ENCODE measurements around the gene GNG11. TPM values are rescaled to one million over a fixed set of nuclear protein-coding genes. Genes with fewer than 3 reads are reported as not detected.

GNG11 gene
- total RNA-seq, 6 experiments from 2014 or later, result 26.0 to 31.4 (median 28.1) TPM

DNA sequence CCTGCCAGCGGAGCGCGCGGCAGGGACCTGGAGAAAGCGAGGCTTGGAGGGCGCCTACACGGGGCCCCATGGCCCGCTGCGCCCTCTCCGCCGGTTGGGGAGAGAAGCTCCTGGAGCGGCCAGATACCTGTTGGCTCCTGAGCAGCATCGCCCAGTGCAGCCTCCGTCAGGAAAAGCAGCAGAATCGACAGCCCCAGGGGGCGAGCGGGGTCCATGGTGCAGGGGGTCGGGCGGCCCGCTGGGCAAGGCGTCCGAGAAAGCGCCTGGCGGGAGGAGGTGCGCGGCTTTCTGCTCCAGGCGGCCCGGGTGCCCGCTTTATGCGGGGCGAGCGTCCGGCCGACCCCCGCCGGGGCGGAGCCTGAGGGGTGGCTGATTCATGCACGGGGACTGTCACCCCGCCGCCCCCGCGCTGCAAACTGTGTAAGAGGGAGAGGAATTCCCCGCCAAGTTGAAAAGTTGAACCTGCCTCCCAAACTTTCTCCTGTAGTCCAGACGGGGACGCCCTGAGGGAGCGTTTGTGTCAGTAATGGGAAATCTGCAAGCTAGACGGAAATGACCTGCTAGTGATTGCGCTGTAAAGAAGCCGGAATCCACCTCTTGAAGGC lies 31.0 kb upstream of the GNG11 start, which contains the start of gene TFPI2:
TFPI2 (minus strand) TSS at position 290 of the 605 bp plus-strand sequence; CDS start at position 215, 75 bp downstream.
- peak within 1 kb of the TSS; percentile 93 for H3K4me3 Mint-ChIP-seq
- DNase-seq, result peak; percentile 23
- H3K27me3 Mint-ChIP-seq (ENCODE audit: insufficient read depth), result peaks cover 7% of the 10 kb centered on the region
- H3K9me3 Mint-ChIP-seq, result no peaks in the 10 kb centered on the region
- TF ChIP-seq, protein P1, sequence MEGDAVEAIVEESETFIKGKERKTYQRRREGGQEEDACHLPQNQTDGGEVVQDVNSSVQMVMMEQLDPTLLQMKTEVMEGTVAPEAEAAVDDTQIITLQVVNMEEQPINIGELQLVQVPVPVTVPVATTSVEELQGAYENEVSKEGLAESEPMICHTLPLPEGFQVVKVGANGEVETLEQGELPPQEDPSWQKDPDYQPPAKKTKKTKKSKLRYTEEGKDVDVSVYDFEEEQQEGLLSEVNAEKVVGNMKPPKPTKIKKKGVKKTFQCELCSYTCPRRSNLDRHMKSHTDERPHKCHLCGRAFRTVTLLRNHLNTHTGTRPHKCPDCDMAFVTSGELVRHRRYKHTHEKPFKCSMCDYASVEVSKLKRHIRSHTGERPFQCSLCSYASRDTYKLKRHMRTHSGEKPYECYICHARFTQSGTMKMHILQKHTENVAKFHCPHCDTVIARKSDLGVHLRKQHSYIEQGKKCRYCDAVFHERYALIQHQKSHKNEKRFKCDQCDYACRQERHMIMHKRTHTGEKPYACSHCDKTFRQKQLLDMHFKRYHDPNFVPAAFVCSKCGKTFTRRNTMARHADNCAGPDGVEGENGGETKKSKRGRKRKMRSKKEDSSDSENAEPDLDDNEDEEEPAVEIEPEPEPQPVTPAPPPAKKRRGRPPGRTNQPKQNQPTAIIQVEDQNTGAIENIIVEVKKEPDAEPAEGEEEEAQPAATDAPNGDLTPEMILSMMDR (IDR thresholded peaks at IDR 0.05), result no peak
- peaks cover 50% of the 10 kb centered on the region for H3K4me1 Mint-ChIP-seq (ENCODE audit: low read depth)
- no peaks in the 10 kb centered on the region for H3K36me3 Mint-ChIP-seq (ENCODE audit: low read depth)
- H3K27ac Mint-ChIP-seq, result peak within 1 kb of the TSS; percentile 68

DNA sequence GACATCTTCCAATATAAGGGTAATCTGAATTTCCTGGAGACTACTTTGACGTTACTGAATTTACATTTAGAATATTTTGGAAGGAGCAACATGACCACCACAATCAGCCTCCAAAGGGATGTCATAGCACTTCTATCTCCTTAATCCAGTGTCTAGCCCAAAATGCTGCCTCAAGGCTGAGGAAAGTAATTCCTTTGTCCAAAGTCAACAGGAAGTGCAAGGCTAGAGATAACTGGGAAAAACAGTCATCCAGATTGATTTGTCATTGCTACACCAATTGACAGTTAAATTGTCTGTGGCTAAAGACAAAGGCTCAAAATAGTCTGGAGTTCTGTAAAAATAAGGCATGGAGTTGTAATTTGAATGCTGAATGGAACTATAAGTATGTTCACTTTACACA lies 27.1 kb upstream of the GNG11 start:
- no peak for DNase-seq
- no peaks in the 10 kb centered on the region for H3K9me3 Mint-ChIP-seq
- peaks cover 33% of the 10 kb centered on the region for H3K4me1 Mint-ChIP-seq (ENCODE audit: low read depth)
- no peak overlapping the region for H3K4me3 Mint-ChIP-seq
- H3K36me3 Mint-ChIP-seq (ENCODE audit: low read depth), result no peaks in the 10 kb centered on the region
- H3K27ac Mint-ChIP-seq, result no peak overlapping the region
- peaks cover 11% of the 10 kb centered on the region for H3K27me3 Mint-ChIP-seq (ENCODE audit: insufficient read depth)
- TF ChIP-seq, protein P1 (IDR thresholded peaks at IDR 0.05), result no peak

DNA sequence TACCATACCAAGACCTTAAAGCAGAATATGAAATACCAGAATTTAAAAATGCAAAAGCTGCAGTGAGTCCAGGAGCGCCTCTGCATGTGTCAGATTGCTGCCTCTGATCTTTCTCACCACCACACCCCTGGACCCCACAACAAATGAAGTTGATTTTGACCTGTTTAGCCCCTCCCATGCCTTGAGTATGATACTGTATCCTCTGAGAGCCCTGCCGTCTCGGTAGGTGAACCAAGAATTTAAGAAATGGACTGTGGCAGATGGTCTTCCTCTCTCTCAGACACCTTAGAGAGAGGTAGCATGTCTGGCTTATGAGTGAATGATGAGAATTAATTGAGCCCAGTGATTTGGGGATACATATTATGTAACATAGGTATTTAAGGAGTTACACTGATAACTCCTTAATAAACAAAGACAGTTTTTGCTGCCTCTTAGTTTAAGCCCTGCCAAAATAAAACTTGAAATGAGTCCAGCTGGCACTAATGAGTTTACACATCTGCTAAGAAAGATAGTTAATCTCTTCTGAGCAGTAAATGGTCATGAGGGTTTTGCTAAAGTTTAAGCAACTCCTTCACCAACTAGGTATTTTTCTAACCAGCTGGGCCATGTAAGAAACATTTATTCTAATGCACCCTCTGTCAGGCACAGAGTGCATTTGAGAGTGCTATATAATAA lies 26.4 kb upstream of the GNG11 start:
- no peak overlapping the region for H3K4me3 Mint-ChIP-seq

DNA sequence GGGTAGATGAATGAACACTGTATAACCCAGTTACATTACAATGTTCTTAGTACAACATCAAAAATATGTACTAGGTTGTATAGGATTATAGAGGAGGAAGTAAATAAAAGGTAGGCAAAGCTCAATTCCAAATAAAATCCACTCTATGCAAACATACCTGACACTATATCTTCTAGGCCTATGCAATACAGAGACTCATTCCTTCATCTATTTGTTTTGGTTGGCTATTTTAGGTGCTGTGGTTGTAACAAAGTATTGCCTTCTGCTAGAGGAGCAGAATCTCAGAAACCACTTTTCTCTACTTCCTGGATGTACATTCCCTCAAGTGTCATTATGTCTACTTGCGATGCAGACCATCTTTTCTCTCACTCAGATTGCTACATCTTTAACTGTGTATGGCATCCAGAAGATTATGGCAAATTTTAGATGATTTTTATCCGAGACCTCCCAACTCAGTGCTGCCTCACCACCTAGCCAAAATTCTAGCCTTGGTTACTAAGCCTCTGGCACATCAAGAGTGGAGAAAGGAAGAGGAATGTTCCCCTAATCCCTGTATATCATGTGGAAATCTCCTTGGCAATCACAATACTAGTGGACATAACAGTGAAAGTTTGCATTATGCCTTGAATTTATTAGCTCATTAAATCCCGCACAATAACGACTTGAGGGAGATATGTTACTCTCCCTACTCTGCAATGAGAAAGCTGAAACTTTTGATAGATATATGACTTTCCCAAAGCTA lies 25.5 kb upstream of the GNG11 start:
- TF ChIP-seq, protein P1 (IDR thresholded peaks at IDR 0.05), result no peak
- Mint-ChIP-seq H3K36me3 (ENCODE audit: low read depth) (no peaks in the 10 kb centered on the region), H3K27me3 (ENCODE audit: insufficient read depth) (peaks cover 7% of the 10 kb centered on the region), H3K4me3 (no peak overlapping the region), H3K27ac (no peak overlapping the region), H3K9me3 (no peaks in the 10 kb centered on the region), H3K4me1 (ENCODE audit: low read depth) (peaks cover 19% of the 10 kb centered on the region)
- no peak for DNase-seq

More for the DNA sequence above, 26.4 kb upstream of the GNG11 start:
- Mint-ChIP-seq H3K4me1 (ENCODE audit: low read depth) (peaks cover 26% of the 10 kb centered on the region), H3K27me3 (ENCODE audit: insufficient read depth) (peaks cover 11% of the 10 kb centered on the region), H3K36me3 (ENCODE audit: low read depth) (no peaks in the 10 kb centered on the region), H3K27ac (no peak overlapping the region), H3K9me3 (no peaks in the 10 kb centered on the region)
- DNase-seq, result no peak
- TF ChIP-seq, protein P1 (IDR thresholded peaks at IDR 0.05), result no peak

DNA sequence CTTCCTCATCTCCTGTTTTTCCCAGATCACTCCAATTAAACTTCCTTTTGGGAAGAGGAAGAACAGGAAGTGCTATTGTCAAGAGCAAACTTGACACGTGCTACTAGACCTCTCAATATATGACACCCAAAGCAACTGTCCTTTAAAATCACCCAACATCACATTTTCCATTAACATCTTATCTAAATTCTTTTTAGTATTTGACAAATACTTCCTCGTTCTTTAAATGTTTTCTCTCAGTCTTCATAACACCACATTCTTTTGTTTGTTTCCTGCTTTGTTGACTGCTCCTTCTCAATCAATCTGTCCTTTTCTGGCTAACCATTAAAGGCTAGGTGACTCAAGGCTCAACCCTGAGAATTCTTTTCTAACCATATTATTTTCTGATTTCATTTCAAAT lies 23.9 kb upstream of the GNG11 start:
- DNase-seq, result no peak
- TF ChIP-seq, protein P1 (IDR thresholded peaks at IDR 0.05), result no peak
- H3K9me3 Mint-ChIP-seq, result no peaks in the 10 kb centered on the region
- H3K4me3 Mint-ChIP-seq, result no peak overlapping the region
- no peak overlapping the region for H3K27ac Mint-ChIP-seq
- peaks cover 14% of the 10 kb centered on the region for H3K4me1 Mint-ChIP-seq (ENCODE audit: low read depth)
- H3K36me3 Mint-ChIP-seq (ENCODE audit: low read depth), result no peaks in the 10 kb centered on the region
- peaks cover 7% of the 10 kb centered on the region for H3K27me3 Mint-ChIP-seq (ENCODE audit: insufficient read depth)
